HG02678 (cell line): ENCODE measurements around the gene ZC3HAV1.
"Not testable (repeated sequence)": the region's sequence is repeated elsewhere in the genome, so short reads cannot be mapped to it uniquely, and the experiment has no call there.

Experiments used
- ATAC-seq: cut with Tn5 transposase; IDR thresholded peaks from one replicate; pipeline ENCODE4 v1.9.1; 2021; ENCODE audit warnings: mild to moderate bottlenecking, moderate library complexity; ENCODE audit not compliant: unreplicated experiment

ZC3HAV1 gene

GRCh38 chr7:139109188-139109982 lies at the start of gene ZC3HAV1:
Gene ZC3HAV1 (minus strand): TSS chr7:139109720. CDS start chr7:139109331, 389 bp downstream.
- peak; percentile 76 for ATAC-seq

GRCh38 chr7:139153832-139154231 lies 44.3 kb upstream of the ZC3HAV1 start:
- ATAC-seq: no peak

GRCh38 chr7:139152149-139152548 lies 42.6 kb upstream of the ZC3HAV1 start:
- ATAC-seq: no peak

- ATAC-seq: no peak
These were observed 29.6 kb upstream of the ZC3HAV1 start for GRCh38 chr7:139139150-139139549.

GRCh38 chr7:139133335-139134139 lies 24.0 kb upstream of the ZC3HAV1 start:
- ATAC-seq: peak; percentile 98

GRCh38 chr7:139132887-139133286 lies 23.4 kb upstream of the ZC3HAV1 start:
- ATAC-seq: no peak

GRCh38 chr7:139131601-139132041 lies 22.1 kb upstream of the ZC3HAV1 start:
- ATAC-seq: no peak

GRCh38 chr7:139129814-139130213 lies 20.3 kb upstream of the ZC3HAV1 start:
- ATAC-seq: not testable (repeated sequence)

GRCh38 chr7:139127648-139128047 lies 18.1 kb upstream of the ZC3HAV1 start:
- ATAC-seq: no peak

GRCh38 chr7:139125657-139126056 lies 16.1 kb upstream of the ZC3HAV1 start:
- ATAC-seq: no peak

GRCh38 chr7:139124995-139125394 lies 15.5 kb upstream of the ZC3HAV1 start:
- ATAC-seq: not testable (repeated sequence)

GRCh38 chr7:139124084-139124914 lies 14.8 kb upstream of the ZC3HAV1 start:
- ATAC-seq: peak; percentile 74

GRCh38 chr7:139119486-139119849 lies 9.9 kb upstream of the ZC3HAV1 start:
- no peak for ATAC-seq

- ATAC-seq: peak; percentile 81
These were observed 9.4 kb upstream of the ZC3HAV1 start for GRCh38 chr7:139118805-139119485.

GRCh38 chr7:139118234-139118804 lies 8.8 kb upstream of the ZC3HAV1 start:
- ATAC-seq: peak; percentile 72

- no peak for ATAC-seq
These were observed 8.2 kb upstream of the ZC3HAV1 start for GRCh38 chr7:139117599-139118233.

GRCh38 chr7:139116999-139117398 lies 7.5 kb upstream of the ZC3HAV1 start:
- no peak for ATAC-seq

- ATAC-seq: no peak
These were observed 5.6 kb upstream of the ZC3HAV1 start for GRCh38 chr7:139115104-139115503.

- ATAC-seq: no peak
These were observed 5.1 kb upstream of the ZC3HAV1 start for GRCh38 chr7:139114585-139114984.

GRCh38 chr7:139114018-139114417 lies 4.5 kb upstream of the ZC3HAV1 start:
- ATAC-seq: no peak
